ENCODE data around the gene CDKAL1.
"Not testable (repeated sequence)": the region's sequence is repeated elsewhere in the genome, so short reads cannot be mapped to it uniquely, and the experiment has no call there.

The CDKAL1 gene

GRCh38 chr6:20608356-20608755 lies 74.1 kb downstream of the CDKAL1 start:
- Histone ChIP-seq H3K9ac (no peak overlapping the region), H3K4me2 (ENCODE audit: low read length) (no peak overlapping the region)

GRCh38 chr6:20608905-20609304 lies 74.6 kb downstream of the CDKAL1 start:
- H2AFZ ChIP-seq = no peak overlapping the region
- no peak for TF ChIP-seq CTCF (IDR thresholded peaks at IDR 0.05)

More at GRCh38 chr6:20608356-20608755, 74.1 kb downstream of the CDKAL1 start:
- Histone ChIP-seq H3K27me3 (ENCODE audit: control insufficient read depth, insufficient read depth, low read length) (no peaks in the 10 kb centered on the region), H3K9me3 (ENCODE audit: control insufficient read depth, low read length) (no peaks in the 10 kb centered on the region), H3K4me1 (no peaks in the 10 kb centered on the region), H3K79me2 (no peaks in the 10 kb centered on the region), H3K4me3 (ENCODE audit: low read depth, low read length) (no peak overlapping the region), H2AFZ (no peak overlapping the region), H3K36me3 (ENCODE audit: control insufficient read depth, insufficient read depth, low read length) (no peaks in the 10 kb centered on the region), H3K27ac (no peak overlapping the region)
- no peak for TF ChIP-seq CTCF (IDR thresholded peaks at IDR 0.05)

GRCh38 chr6:20609924-20610323 lies 75.7 kb downstream of the CDKAL1 start:
- H3K79me2 ChIP-seq; H3K27ac ChIP-seq; H3K27me3 ChIP-seq (ENCODE audit: control insufficient read depth, insufficient read depth, low read length); H3K4me3 ChIP-seq (ENCODE audit: low read depth, low read length); H3K4me2 ChIP-seq (ENCODE audit: low read length); H3K4me1 ChIP-seq; H3K9me3 ChIP-seq (ENCODE audit: control insufficient read depth, low read length); H2AFZ ChIP-seq; H3K36me3 ChIP-seq (ENCODE audit: control insufficient read depth, insufficient read depth, low read length); H3K9ac ChIP-seq: not testable (repeated sequence)

More at GRCh38 chr6:20608905-20609304, 74.6 kb downstream of the CDKAL1 start:
- H3K4me3 ChIP-seq (ENCODE audit: low read depth, low read length) = no peak overlapping the region
- no peaks in the 10 kb centered on the region for H3K9me3 ChIP-seq (ENCODE audit: control insufficient read depth, low read length)
- no peak overlapping the region for H3K4me2 ChIP-seq (ENCODE audit: low read length)
- no peaks in the 10 kb centered on the region for H3K79me2 ChIP-seq
- H3K27ac ChIP-seq = no peak overlapping the region
- no peaks in the 10 kb centered on the region for H3K4me1 ChIP-seq
- no peak overlapping the region for H3K9ac ChIP-seq
- no peaks in the 10 kb centered on the region for H3K36me3 ChIP-seq (ENCODE audit: control insufficient read depth, insufficient read depth, low read length)
- no peaks in the 10 kb centered on the region for H3K27me3 ChIP-seq (ENCODE audit: control insufficient read depth, insufficient read depth, low read length)

- TF ChIP-seq CTCF (IDR thresholded peaks at IDR 0.05) = no peak
- Histone ChIP-seq H3K4me1 (no peaks in the 10 kb centered on the region), H3K9me3 (ENCODE audit: control insufficient read depth, low read length) (no peaks in the 10 kb centered on the region), H3K27me3 (ENCODE audit: control insufficient read depth, insufficient read depth, low read length) (no peaks in the 10 kb centered on the region), H3K27ac (no peak overlapping the region), H2AFZ (no peak overlapping the region), H3K36me3 (ENCODE audit: control insufficient read depth, insufficient read depth, low read length) (no peaks in the 10 kb centered on the region), H3K79me2 (no peaks in the 10 kb centered on the region), H3K9ac (no peak overlapping the region), H3K4me3 (ENCODE audit: low read depth, low read length) (no peak overlapping the region), H3K4me2 (ENCODE audit: low read length) (no peak overlapping the region)
These were observed 76.5 kb downstream of the CDKAL1 start for GRCh38 chr6:20610636-20611370.

- H3K4me2 ChIP-seq (ENCODE audit: low read length); H3K27me3 ChIP-seq (ENCODE audit: control insufficient read depth, insufficient read depth, low read length); H3K4me1 ChIP-seq; H3K79me2 ChIP-seq; H3K9me3 ChIP-seq (ENCODE audit: control insufficient read depth, low read length); H3K36me3 ChIP-seq (ENCODE audit: control insufficient read depth, insufficient read depth, low read length); H3K9ac ChIP-seq; H3K27ac ChIP-seq; H2AFZ ChIP-seq; H3K4me3 ChIP-seq (ENCODE audit: low read depth, low read length): not testable (repeated sequence)
These were observed 83.3 kb downstream of the CDKAL1 start for GRCh38 chr6:20617537-20617936.

- no peak overlapping the region for H3K27ac ChIP-seq
- H3K4me2 ChIP-seq (ENCODE audit: low read length) = no peak overlapping the region
- peaks cover 3% of the 10 kb centered on the region for H3K79me2 ChIP-seq
- H2AFZ ChIP-seq = no peak overlapping the region
- H3K4me1 ChIP-seq = no peaks in the 10 kb centered on the region
- H3K4me3 ChIP-seq (ENCODE audit: low read depth, low read length) = no peak overlapping the region
- H3K36me3 ChIP-seq (ENCODE audit: control insufficient read depth, insufficient read depth, low read length) = no peaks in the 10 kb centered on the region
- H3K27me3 ChIP-seq (ENCODE audit: control insufficient read depth, insufficient read depth, low read length) = no peaks in the 10 kb centered on the region
- no peaks in the 10 kb centered on the region for H3K9me3 ChIP-seq (ENCODE audit: control insufficient read depth, low read length)
- H3K9ac ChIP-seq = no peak overlapping the region
- no peak for TF ChIP-seq CTCF (IDR thresholded peaks at IDR 0.05)
These were observed 85.8 kb downstream of the CDKAL1 start for GRCh38 chr6:20620043-20620442.

Measured in parathyroid adenoma (tissue), 2 donors.